Gastroesophageal sphincter (tissue), 4 donors: ENCODE results near the gene BTBD6. TPM values are rescaled to one million over a fixed set of nuclear protein-coding genes. Genes with fewer than 3 reads are reported as not detected.

Experiments used
- ATAC-seq: fragments of 150-250 bp; one replicate; pipeline ENCODE4 v1.9.1; 2016; ENCODE audit warnings: mild to moderate bottlenecking, moderate library complexity
- H3K27ac ChIP-seq, 4 donors: fragments of 200-600 bp; sonication (generic) in 3 of 4; 1 replicate in 3 of 4; 2 replicates in 1 of 4; pipeline ENCODE4 v1.5.1; 2016 to 2019
- H3K27me3 ChIP-seq: fragments of 200-600 bp; sonication (generic); one replicate; pipeline ENCODE4 v1.5.1; 2019
- H3K36me3 ChIP-seq, 2 donors: fragments of 200-600 bp; sonication (generic); one replicate each; pipeline ENCODE4 v1.5.1; 2019; ENCODE audit warnings: control low read depth in 1 of 2
- H3K4me1 ChIP-seq, 3 donors: fragments of 200-600 bp; sonication (generic); 1 replicate in 2 of 3; 2 replicates in 1 of 3; pipeline ENCODE4 v1.5.1; 2016 to 2019; ENCODE audit warnings: control low read depth in 2 of 3
- H3K4me3 ChIP-seq, 2 donors: fragments of 200-600 bp; sonication (generic); one replicate each; pipeline ENCODE4 v1.5.1; 2019; ENCODE audit warnings: mild to moderate bottlenecking in 1 of 2, moderate library complexity in 1 of 2
- H3K9me3 ChIP-seq, 3 donors: fragments of 200-600 bp; sonication (generic); one replicate each; pipeline ENCODE4 v1.5.1; 2017 to 2019; ENCODE audit warnings: control low read depth in 2 of 3
- EP300 ChIP-seq: sonication (generic); formaldehyde crosslinking; IDR thresholded peaks from one replicate; pipeline ENCODE4 v1.6.1; 2017; ENCODE audit warnings: antibody characterized with exemption, mild to moderate bottlenecking
- POLR2A ChIP-seq, 2 donors: fragments of 450-650 bp; IDR thresholded peaks; one replicate each; pipeline ENCODE4 v1.6.1; 2017; ENCODE audit warnings: antibody characterized with exemption in 2 of 2, mild to moderate bottlenecking in 2 of 2, moderate library complexity in 1 of 2
- POLR2AphosphoS5 ChIP-seq: sonication (generic); formaldehyde crosslinking; IDR thresholded peaks from one replicate; pipeline ENCODE4 v1.6.1; 2017; ENCODE audit warnings: antibody characterized with exemption
- WGBS, 2 donors: methylation state at CpG; one replicate each; pipeline ENCODE4 v1.1.5; 2018; ENCODE audit warnings: low coverage in 1 of 2; 5-methylcytosine and 5-hydroxymethylcytosine counted together
- total RNA-seq, 4 donors: library from RNA; depleted of rRNA; stranded (reverse); fragments of >200 nt; gene quantifications; one replicate each; pipeline ENCODE4 v1.1.0, GENCODE V29; 2016
- TF ChIP-seq, protein P1 (sequence below), 4 experiments: fragments of 200-600 bp in 2 of 4; fragments of 450-650 bp in 2 of 4; sonication (generic) in 1 of 4; IDR thresholded peaks; one replicate each; pipeline ENCODE4 v1.5.1; 2017 to 2019; ENCODE audit warnings: antibody characterized with exemption in 4 of 4, mild to moderate bottlenecking in 2 of 4, moderate library complexity in 2 of 4

Gene BTBD6
- total RNA-seq, 4 donors from 2014 or later: 50.9 to 80.7 (median 66.1) TPM

GRCh38 chr14:105209646-105210045 lies 38.7 kb upstream of the BTBD6 start:
- no peak overlapping the region for H3K27ac ChIP-seq
- TF ChIP-seq, protein P1, sequence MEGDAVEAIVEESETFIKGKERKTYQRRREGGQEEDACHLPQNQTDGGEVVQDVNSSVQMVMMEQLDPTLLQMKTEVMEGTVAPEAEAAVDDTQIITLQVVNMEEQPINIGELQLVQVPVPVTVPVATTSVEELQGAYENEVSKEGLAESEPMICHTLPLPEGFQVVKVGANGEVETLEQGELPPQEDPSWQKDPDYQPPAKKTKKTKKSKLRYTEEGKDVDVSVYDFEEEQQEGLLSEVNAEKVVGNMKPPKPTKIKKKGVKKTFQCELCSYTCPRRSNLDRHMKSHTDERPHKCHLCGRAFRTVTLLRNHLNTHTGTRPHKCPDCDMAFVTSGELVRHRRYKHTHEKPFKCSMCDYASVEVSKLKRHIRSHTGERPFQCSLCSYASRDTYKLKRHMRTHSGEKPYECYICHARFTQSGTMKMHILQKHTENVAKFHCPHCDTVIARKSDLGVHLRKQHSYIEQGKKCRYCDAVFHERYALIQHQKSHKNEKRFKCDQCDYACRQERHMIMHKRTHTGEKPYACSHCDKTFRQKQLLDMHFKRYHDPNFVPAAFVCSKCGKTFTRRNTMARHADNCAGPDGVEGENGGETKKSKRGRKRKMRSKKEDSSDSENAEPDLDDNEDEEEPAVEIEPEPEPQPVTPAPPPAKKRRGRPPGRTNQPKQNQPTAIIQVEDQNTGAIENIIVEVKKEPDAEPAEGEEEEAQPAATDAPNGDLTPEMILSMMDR (IDR thresholded peaks at IDR 0.05): no peak
- TF ChIP-seq EP300 (no peak), POLR2AphosphoS5 (no peak), POLR2A (IDR thresholded peaks at IDR 0.05) (no peak)
- no peaks in the 10 kb centered on the region for H3K27me3 ChIP-seq
- H3K36me3 ChIP-seq: peaks cover 0 to 61% of the 10 kb centered on the region in 2 donors
- peaks cover 0 to 29% (median under 1%) of the 10 kb centered on the region in 3 donors for H3K4me1 ChIP-seq
- no CpG with 5 or more reads among the region's 16 CpGs for WGBS, 2 donors
- H3K9me3 ChIP-seq: no peaks in the 10 kb centered on the region
- ATAC-seq: no peak
- no peak overlapping the region for H3K4me3 ChIP-seq

- Histone ChIP-seq H3K36me3 (peaks cover 0 to 63% of the 10 kb centered on the region in 2 donors), H3K4me1 (peaks cover 0 to 21% (median 0%) of the 10 kb centered on the region in 3 donors)
- 86 to 88% methylated on average over 1 to 5 of the region's 30 CpGs for WGBS, 2 donors
Measured at GRCh38 chr14:105210266-105211025, 37.9 kb upstream of the BTBD6 start.

DNA sequence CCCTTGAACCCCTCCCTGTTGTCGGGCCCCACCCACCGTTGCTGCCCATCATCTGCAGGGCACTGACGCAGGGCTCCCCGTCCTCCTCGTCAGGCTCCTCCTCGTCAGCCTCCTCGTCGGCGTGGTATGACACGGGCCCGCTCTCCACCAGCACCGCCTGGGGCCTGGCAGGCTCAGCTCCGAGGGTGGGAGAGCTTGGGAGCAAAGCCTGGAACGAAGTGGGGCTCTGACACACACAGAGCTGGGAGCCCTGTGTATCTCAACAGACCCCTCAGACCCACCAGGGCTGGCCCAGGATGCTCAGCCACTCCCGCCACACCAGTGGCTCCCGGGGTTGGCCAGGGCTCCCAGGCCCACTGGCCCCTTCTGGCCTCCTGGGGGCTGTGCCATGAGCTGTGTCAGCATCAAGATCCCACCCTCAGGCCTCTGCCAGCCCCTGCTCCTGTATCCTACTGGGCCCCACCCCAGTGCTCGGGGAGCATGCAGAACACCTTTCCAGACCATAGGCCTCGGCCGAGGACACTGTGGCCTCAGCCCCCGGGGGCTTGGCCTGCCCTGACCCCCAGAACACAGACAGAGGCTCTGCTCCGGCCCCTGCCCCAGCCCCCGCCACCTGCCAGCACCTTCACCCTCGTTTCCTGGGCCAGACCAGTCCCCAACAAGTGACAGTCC lies 37.1 kb upstream of the BTBD6 start:
- peaks cover 0 to 67% of the 10 kb centered on the region in 2 donors for H3K36me3 ChIP-seq
- H3K4me3 ChIP-seq: no peak overlapping the region
- H3K9me3 ChIP-seq: no peaks in the 10 kb centered on the region
- no peaks in the 10 kb centered on the region for H3K27me3 ChIP-seq
- peaks cover 0 to 15% (median 0%) of the 10 kb centered on the region in 3 donors for H3K4me1 ChIP-seq
- no peak for ATAC-seq
- H3K27ac ChIP-seq: no peak overlapping the region
- TF ChIP-seq POLR2A (IDR thresholded peaks at IDR 0.05) (no peak), EP300 (no peak), POLR2AphosphoS5 (no peak)
- WGBS, 2 donors: 60 to 75% methylated on average over 1 to 2 of the region's 23 CpGs

More at GRCh38 chr14:105210266-105211025, 37.9 kb upstream of the BTBD6 start:
- no peaks in the 10 kb centered on the region for H3K9me3 ChIP-seq
- TF ChIP-seq, protein P1 (IDR thresholded peaks at IDR 0.05): no peak
- TF ChIP-seq POLR2AphosphoS5 (no peak), EP300 (no peak), POLR2A (IDR thresholded peaks at IDR 0.05) (no peak)
- H3K27ac ChIP-seq: no peak overlapping the region
- no peaks in the 10 kb centered on the region for H3K27me3 ChIP-seq
- no peak overlapping the region for H3K4me3 ChIP-seq
- no peak for ATAC-seq

GRCh38 chr14:105211758-105212089 lies 36.6 kb upstream of the BTBD6 start:
- Histone ChIP-seq H3K27me3 (no peaks in the 10 kb centered on the region), H3K27ac (no peak overlapping the region), H3K36me3 (peaks cover 0 to 72% of the 10 kb centered on the region in 2 donors), H3K9me3 (no peaks in the 10 kb centered on the region), H3K4me3 (no peak overlapping the region), H3K4me1 (peaks cover 0 to 12% (median 0%) of the 10 kb centered on the region in 3 donors)
- WGBS, 2 donors: no CpG with 5 or more reads among the region's 9 CpGs
- TF ChIP-seq POLR2AphosphoS5 (no peak), EP300 (no peak), POLR2A (IDR thresholded peaks at IDR 0.05) (no peak)
- TF ChIP-seq, protein P1 (IDR thresholded peaks at IDR 0.05): no peak
- ATAC-seq: no peak

DNA sequence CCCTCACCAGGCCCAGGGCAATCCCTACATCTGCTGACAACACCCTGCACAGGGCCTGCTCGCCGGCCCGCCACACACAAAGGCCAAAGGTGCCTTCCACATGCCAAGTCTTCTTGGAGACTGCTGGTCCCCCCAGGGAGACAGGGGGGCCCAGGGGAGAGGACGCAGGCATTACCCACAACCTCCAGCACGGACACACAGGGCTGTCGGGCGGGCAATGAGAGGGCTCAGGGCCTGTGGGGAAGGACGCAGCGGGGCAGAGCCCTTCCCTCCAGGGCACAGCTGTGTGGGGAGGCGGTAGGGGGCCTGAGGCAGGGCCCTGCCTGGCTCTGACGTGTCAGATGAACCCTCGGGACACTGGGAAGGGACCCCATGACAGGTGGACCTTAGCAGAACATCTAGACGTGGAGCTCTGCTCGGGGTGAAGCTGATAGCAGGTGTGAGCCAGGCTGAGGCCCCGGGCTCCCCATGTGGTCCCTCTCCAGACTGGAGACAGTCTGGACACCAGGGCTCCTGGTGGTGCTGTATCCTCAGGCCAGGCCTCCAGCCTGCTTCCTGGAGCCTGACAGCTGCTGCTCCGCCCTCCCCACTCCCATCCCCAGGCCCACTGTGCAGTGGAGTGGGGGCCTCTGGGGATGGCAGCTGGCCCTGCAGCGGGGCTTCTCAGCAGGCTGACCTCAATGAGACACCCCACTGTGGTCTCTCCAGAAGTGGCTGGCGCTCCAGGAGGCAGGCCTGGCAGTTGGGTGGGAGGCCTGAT lies 35.6 kb upstream of the BTBD6 start:
- Histone ChIP-seq H3K4me1 (peaks cover 0 to 4% (median 0%) of the 10 kb centered on the region in 3 donors), H3K27me3 (no peaks in the 10 kb centered on the region), H3K27ac (no peak overlapping the region), H3K4me3 (no peak overlapping the region), H3K36me3 (peaks cover 0 to 82% of the 10 kb centered on the region in 2 donors), H3K9me3 (no peaks in the 10 kb centered on the region)
- no peak for ATAC-seq
- WGBS, 2 donors: no CpG with 5 or more reads among the region's 18 CpGs
- TF ChIP-seq POLR2A (IDR thresholded peaks at IDR 0.05) (no peak), POLR2AphosphoS5 (no peak), EP300 (no peak)
- TF ChIP-seq, protein P1 (IDR thresholded peaks at IDR 0.05): no peak
